ENCODE data around the gene P2RX1.

GRCh38 chr17:3924512-3925350 lies 8.5 kb upstream of the P2RX1 start:
- TF ChIP-seq CTCF (IDR thresholded peaks at IDR 0.05) (no peak), FOXS1 (CRISPR knock-in tag; IDR thresholded peaks at IDR 0.05) (no peak), CHD4 (IDR thresholded peaks at IDR 0.05; ENCODE audit: borderline replicate concordance) (no peak), HDAC2 (IDR thresholded peaks at IDR 0.05) (no peak), ESRRA (IDR thresholded peaks at IDR 0.05; ENCODE audit: borderline replicate concordance, low read length) (no peak), USF2 (IDR thresholded peaks at IDR 0.05) (no peak), BHLHE40 (IDR thresholded peaks at IDR 0.05; ENCODE audit: low read depth, low read length) (no peak), MAX (IDR thresholded peaks at IDR 0.05) (no peak), JUN (IDR thresholded peaks at IDR 0.05) (no peak)
